IPS-20b (cell line): Measurements from ENCODE around the gene GGA3.

Experiments
- H3K27ac ChIP-seq: one replicate; pipeline ENCODE4 v1.5.1; 2013; ENCODE audit warnings: low read length
- H3K27me3 ChIP-seq: 2 replicates; pipeline ENCODE4 v1.6.1; 2013; ENCODE audit warnings: mild to moderate bottlenecking, low read length, inconsistent platforms; ENCODE audit not compliant: insufficient read depth
- H3K36me3 ChIP-seq: 2 replicates; pipeline ENCODE4 v1.6.1; 2013; ENCODE audit warnings: low read depth, mild to moderate bottlenecking, inconsistent platforms, low read length, moderate library complexity; ENCODE audit not compliant: insufficient read depth
- H3K4me1 ChIP-seq: 2 replicates; pipeline ENCODE4 v1.6.1; 2013; ENCODE audit warnings: mild to moderate bottlenecking, control low read depth, inconsistent platforms, low read length, moderate library complexity; ENCODE audit not compliant: insufficient read depth
- H3K4me3 ChIP-seq: 2 replicates; pipeline ENCODE4 v1.5.1; 2013; ENCODE audit warnings: mild to moderate bottlenecking, low read length, inconsistent platforms
- H3K9ac ChIP-seq: 2 replicates; pipeline ENCODE4 v1.6.1; 2013; ENCODE audit warnings: low read depth, mild to moderate bottlenecking, inconsistent platforms, low read length, moderate library complexity
- H3K9me3 ChIP-seq: 2 replicates; pipeline ENCODE4 v1.6.1; 2013; ENCODE audit warnings: mild to moderate bottlenecking, low read depth, low read length, inconsistent platforms; ENCODE audit not compliant: insufficient read depth

GGA3 gene

GRCh38 chr17:75270966-75271232, 9.5 kb upstream of the GGA3 start, which contains the start of gene MIF4GD:
MIF4GD (minus strand) TSS chr17:75271231; CDS start chr17:75270195, 1,036 bp downstream.
- no peaks in the 10 kb centered on the region; the same call in 1 of the 2 replicates for H3K27me3 ChIP-seq
- peaks cover 21% of the 10 kb centered on the region for H3K36me3 ChIP-seq
- no peaks in the 10 kb centered on the region for H3K9me3 ChIP-seq
- H3K27ac ChIP-seq, result no peak within 1 kb of the TSS
- peak within 1 kb of the TSS; percentile 86 for H3K9ac ChIP-seq
- no peaks in the 10 kb centered on the region for H3K4me1 ChIP-seq
- H3K4me3 ChIP-seq, result peak within 1 kb of the TSS; percentile 90

GRCh38 chr17:75270218-75270965, 9.0 kb upstream of the GGA3 start:
- Histone ChIP-seq H3K27ac (no peak overlapping the region), H3K27me3 (no peaks in the 10 kb centered on the region; the same call in 1 of the 2 replicates), H3K36me3 (peaks cover 26% of the 10 kb centered on the region), H3K9me3 (no peaks in the 10 kb centered on the region), H3K4me3 (peak overlapping the region; percentile 90), H3K4me1 (no peaks in the 10 kb centered on the region), H3K9ac (peak overlapping the region; percentile 86)

- Histone ChIP-seq H3K36me3 (peaks cover 28% of the 10 kb centered on the region), H3K27ac (no peak overlapping the region), H3K9me3 (no peaks in the 10 kb centered on the region), H3K4me3 (peak overlapping the region; percentile 90), H3K9ac (peak overlapping the region; percentile 86; the same call in 1 of the 2 replicates), H3K4me1 (no peaks in the 10 kb centered on the region), H3K27me3 (no peaks in the 10 kb centered on the region; the same call in 1 of the 2 replicates)
Observed at GRCh38 chr17:75269844-75270217, 8.4 kb upstream of the GGA3 start.

- Histone ChIP-seq H3K9ac (peak overlapping the region; percentile 28; the same call in 1 of the 2 replicates), H3K4me3 (no peak overlapping the region), H3K27me3 (no peaks in the 10 kb centered on the region; the same call in 1 of the 2 replicates), H3K9me3 (no peaks in the 10 kb centered on the region), H3K4me1 (no peaks in the 10 kb centered on the region), H3K27ac (no peak overlapping the region), H3K36me3 (peaks cover 45% of the 10 kb centered on the region)
Observed at GRCh38 chr17:75267411-75268232, 6.2 kb upstream of the GGA3 start.

- no peaks in the 10 kb centered on the region; the same call in 1 of the 2 replicates for H3K27me3 ChIP-seq
- H3K4me3 ChIP-seq, result no peak overlapping the region
- H3K9ac ChIP-seq, result no peak overlapping the region
- H3K36me3 ChIP-seq, result peaks cover 45% of the 10 kb centered on the region
- no peaks in the 10 kb centered on the region for H3K9me3 ChIP-seq
- H3K27ac ChIP-seq, result no peak overlapping the region
- H3K4me1 ChIP-seq, result no peaks in the 10 kb centered on the region
Observed at GRCh38 chr17:75267153-75267410, 5.7 kb upstream of the GGA3 start.

- Histone ChIP-seq H3K27me3 (no peaks in the 10 kb centered on the region; the same call in 1 of the 2 replicates), H3K36me3 (peaks cover 45% of the 10 kb centered on the region), H3K9ac (no peak overlapping the region), H3K9me3 (no peaks in the 10 kb centered on the region), H3K4me1 (no peaks in the 10 kb centered on the region), H3K4me3 (no peak overlapping the region), H3K27ac (no peak overlapping the region)
Observed at GRCh38 chr17:75266316-75267152, 5.1 kb upstream of the GGA3 start.

- no peaks in the 10 kb centered on the region; the same call in 1 of the 2 replicates for H3K27me3 ChIP-seq
- no peak overlapping the region for H3K4me3 ChIP-seq
- H3K9ac ChIP-seq, result no peak overlapping the region
- H3K9me3 ChIP-seq, result no peaks in the 10 kb centered on the region
- H3K36me3 ChIP-seq, result peaks cover 45% of the 10 kb centered on the region
- H3K4me1 ChIP-seq, result no peaks in the 10 kb centered on the region
- no peak overlapping the region for H3K27ac ChIP-seq
Observed at GRCh38 chr17:75265614-75266315, 4.4 kb upstream of the GGA3 start.

GRCh38 chr17:75263055-75263454, 1.6 kb upstream of the GGA3 start:
- Histone ChIP-seq H3K27ac (no peak overlapping the region), H3K27me3 (no peaks in the 10 kb centered on the region), H3K4me1 (peaks cover 6% of the 10 kb centered on the region; the same call in 1 of the 2 replicates), H3K9ac (peak overlapping the region; percentile 99; the same call in 1 of the 2 replicates), H3K4me3 (peak overlapping the region; percentile 100), H3K9me3 (no peaks in the 10 kb centered on the region), H3K36me3 (peaks cover 45% of the 10 kb centered on the region)

- Histone ChIP-seq H3K4me3 (peak overlapping the region; percentile 100), H3K9ac (peak overlapping the region; percentile 99), H3K4me1 (peaks cover 6% of the 10 kb centered on the region; the same call in 1 of the 2 replicates), H3K36me3 (peaks cover 43% of the 10 kb centered on the region), H3K9me3 (no peaks in the 10 kb centered on the region), H3K27me3 (no peaks in the 10 kb centered on the region), H3K27ac (peak overlapping the region; percentile 93)
Observed at GRCh38 chr17:75262112-75262606, 753 bp upstream of the GGA3 start.

GRCh38 chr17:75260641-75261335, 618 bp downstream of the GGA3 start:
- Histone ChIP-seq H3K9me3 (no peaks in the 10 kb centered on the region), H3K36me3 (peaks cover 29% of the 10 kb centered on the region)

More at GRCh38 chr17:75260641-75261335, 618 bp downstream of the GGA3 start:
- Histone ChIP-seq H3K9ac (peak overlapping the region; percentile 99), H3K27ac (no peak overlapping the region), H3K4me3 (peak overlapping the region; percentile 100), H3K4me1 (peaks cover 6% of the 10 kb centered on the region; the same call in 1 of the 2 replicates), H3K27me3 (no peaks in the 10 kb centered on the region)
